Stimulated activated CD4-positive, alpha-beta T cell treated with anti-CD3 and anti-CD28 coated beads, TNF-alpha, amount 100 ng/mL, for 1 hour (primary cell): ENCODE results near the gene KRTAP19-5.
"Not testable (repeated sequence)": the region's sequence is repeated elsewhere in the genome, so short reads cannot be mapped to it uniquely, and the experiment has no call there.

Source experiments
- DNase-seq, 3 donors: peaks; one replicate each; pipeline ENCODE4 v3.0.0-alpha.2; 2020; ENCODE audit warnings: low read depth in 3 of 3, low spot score in 1 of 3

Gene KRTAP19-5

DNA sequence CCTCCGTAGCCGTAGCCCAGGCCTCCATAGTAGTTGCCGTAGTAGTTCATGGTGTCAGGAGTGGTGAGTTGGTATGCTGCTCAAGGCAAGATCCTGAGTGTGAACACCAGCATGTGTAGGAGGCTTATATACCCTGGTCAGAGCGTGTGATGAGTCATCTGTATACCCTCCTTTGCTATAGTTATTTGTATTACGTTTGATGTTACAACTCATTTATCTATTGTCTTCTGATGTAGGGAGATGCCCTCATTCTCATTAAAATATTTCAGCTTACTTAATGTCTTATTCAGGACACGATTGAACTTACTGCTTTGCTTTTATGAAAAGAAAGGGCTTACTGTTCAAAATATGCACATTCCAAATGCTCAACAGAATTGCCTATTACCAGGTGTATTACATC is at the start of gene KRTAP19-5:
Gene KRTAP19-5 (minus strand): TSS at position 101 of the 400 bp plus-strand sequence. CDS start 51 bp downstream, at position 50.
- DNase-seq: no peak

DNA sequence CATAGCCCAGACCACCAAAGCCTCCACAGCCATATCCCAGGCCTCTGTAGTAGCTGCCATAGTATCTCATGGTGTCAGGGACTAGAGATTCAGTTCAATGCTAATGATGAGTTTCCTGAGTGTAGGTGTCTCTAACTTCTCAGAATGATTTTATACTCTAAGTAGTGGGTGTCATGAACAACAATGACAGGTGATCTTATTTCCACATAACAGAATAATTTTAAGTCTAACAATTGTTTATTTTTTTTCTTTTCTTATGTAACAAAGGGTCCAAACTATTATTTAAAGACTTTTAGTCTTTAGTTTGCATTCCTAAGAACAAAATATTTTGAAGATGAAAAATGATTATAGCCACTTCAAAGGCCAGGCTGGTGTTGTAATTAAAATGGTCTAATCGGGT is 39.8 kb upstream of the KRTAP19-5 start, which contains the start of gene KRTAP19-6:
Gene KRTAP19-6 (minus strand): TSS at position 101 of the 400 bp plus-strand sequence. CDS start 31 bp downstream, at position 70.
- no peak for DNase-seq

DNA sequence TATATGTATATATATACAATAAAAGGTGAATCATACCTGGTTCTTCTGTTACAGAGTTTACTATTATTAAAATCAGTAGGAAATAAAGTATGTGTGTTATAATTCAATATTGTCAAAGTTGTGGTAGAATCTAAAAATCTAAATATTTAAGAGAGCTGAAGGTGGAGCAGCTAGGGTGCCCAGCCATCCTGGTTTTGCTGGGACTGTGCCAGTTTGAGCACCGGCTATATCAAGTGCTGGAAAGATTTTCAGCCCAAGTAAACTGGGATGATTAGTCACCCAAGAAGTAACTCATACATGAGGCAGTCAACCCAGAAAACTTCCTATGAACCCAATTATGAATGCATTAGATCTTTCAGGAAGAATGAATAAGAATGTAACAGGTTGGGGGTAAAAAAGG is 16.9 kb upstream of the KRTAP19-5 start:
- DNase-seq: no peak

DNA sequence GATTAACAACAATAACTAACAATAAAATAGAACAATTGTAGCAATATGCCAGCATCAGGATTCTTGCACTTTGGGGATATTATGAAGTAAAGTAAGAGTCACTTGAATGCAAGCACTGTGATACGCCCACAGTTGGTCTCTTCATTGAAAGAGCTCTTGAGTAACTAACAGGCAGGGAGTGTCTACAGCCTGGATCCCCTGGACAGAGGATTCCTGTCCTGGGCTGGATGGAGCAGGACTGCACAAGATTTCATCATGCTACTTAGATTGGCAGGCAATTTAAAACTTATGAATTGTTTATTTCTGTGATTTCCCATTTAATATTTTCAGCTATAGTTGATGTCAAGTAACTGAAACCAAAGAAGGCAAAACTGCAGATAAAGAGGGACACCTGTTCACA is 13.7 kb upstream of the KRTAP19-5 start:
- DNase-seq: no peak

DNA sequence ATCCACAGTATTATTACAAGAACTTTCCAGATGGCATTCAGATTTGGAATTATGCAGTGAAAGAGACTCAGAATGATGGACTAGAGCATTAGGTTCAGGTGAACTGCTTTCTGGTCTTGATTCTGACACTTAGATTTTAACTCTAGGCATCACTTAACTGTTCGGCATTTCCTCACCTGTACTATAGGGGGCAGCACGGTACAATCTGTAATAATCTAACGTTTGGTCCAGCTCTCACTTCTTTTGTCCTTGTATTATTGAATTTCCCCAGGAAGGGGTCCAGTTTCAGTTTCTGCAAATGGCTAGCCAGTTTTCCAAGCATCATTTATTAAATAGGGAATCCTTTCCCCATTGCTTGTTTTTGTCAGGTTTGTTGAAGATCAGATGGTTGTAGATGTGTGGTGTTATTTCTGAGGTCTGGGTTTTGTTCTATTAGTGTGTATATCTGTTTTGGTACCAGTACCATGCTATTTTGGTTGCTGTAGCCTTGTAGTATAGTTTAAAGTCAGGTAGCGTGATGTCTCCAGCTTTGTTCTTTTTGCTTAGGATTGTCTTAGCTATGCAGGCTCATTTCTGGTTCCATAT is 3.8 kb upstream of the KRTAP19-5 start:
- not testable (repeated sequence) for DNase-seq

DNA sequence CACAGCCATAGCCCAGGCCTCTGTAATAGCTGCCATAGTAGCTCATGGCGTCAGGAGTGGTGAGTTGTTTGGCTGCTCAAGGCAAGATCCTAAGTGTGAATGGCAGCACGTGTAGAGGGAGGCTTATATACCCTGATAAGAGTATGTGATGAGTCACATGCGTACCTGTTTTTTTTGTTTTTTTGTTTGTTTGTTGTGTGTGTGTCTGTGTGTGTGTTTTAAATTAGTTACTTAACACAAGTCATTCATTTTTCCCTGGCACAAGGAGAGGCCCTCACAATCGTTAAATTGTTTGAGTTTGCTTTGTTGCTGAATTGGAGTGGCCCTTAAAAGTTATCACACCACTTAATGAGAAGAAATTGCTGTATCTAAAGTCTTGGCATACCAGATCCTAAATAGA is 4.9 kb downstream of the KRTAP19-5 start, which contains the start of gene KRTAP19-4:
Gene KRTAP19-4 (minus strand): TSS at position 101 of the 400 bp plus-strand sequence. CDS start 55 bp downstream, at position 46.
- no peak for DNase-seq

DNA sequence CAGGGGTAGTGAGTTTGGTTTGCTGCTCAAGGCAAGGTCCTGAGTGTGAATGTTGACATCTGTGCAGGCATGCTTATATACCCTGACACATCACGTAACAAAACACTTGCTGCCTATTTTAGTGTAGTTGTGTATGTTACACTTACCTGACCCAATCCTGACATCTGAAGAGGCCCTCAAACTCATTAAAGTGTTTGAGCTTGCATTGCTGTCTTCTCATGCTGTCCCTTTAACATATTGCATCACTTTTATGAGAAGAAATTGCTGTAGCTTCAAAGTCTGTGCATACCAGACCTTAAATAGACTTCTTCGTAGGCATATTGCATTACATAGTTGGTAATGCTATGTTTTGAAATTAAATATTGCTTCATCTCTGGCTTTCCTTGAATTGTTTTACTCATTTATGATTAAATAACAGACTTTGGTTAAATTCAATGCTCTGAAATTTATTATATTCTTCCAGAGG is 9.9 kb downstream of the KRTAP19-5 start, which contains the start of gene KRTAP19-3:
Gene KRTAP19-3 (minus strand): TSS at position 51 of the 466 bp plus-strand sequence. CDS start 56 bp downstream, outside the sequence.
- no peak for DNase-seq

DNA sequence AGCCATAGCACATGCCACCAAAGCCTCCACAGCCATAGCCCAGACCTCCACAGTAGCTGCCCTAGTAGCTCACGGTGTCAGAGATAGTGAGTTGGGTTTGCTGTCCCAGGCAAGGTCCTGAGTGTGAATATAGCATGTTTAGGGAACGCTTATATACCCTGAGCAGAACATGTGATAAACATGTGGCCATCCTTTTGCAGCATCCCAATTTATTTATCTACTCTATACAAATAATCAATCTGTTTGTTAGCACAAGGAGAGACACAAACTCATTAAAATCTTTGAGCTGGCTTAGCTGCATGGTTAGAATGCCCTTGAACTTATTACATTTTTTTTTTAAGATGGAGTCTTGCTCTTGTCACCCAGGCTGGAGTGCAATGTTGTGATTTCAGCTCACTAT is 14.6 kb downstream of the KRTAP19-5 start, which contains the start of gene KRTAP19-2:
Gene KRTAP19-2 (minus strand): TSS at position 101 of the 400 bp plus-strand sequence. CDS start 88 bp downstream, at position 13.
- no peak for DNase-seq

DNA sequence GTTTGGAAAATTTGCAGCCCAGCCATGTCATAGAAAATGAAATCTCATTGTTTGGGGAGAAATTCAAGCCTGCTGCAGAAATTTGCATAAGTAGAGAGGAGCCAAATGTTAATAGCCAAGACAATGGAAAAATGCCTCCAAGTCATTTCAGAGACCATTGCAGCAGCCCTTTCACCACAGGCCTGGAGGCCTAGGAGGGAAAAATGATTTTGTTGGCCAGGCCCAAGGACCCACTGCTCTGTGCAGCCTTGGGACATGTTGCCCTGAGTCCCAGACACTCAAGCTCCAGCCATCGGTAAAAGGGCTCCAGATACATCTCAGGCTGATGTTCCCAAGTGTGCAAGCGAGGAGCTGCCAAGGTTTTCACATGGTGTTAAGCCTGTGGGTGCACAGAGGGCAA is 15.8 kb downstream of the KRTAP19-5 start:
- DNase-seq: no peak

DNA sequence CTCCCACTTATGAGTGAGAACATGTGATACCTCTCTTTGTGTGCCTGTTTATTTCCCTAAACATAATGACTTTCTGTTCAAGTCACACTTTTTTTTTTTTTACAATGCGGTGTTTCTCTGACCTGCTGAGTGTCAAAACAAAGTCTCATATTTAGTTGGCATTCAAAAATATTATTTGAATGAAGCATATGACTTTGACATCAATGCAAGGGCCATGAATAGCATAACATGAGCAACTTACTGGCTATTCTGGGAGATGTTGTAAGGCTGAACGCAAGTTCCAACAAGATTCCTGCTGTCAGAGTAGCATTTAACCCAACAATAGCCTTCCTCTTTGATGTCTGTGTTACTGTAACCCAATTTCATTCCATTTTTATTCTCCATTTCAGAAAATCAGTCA is 19.8 kb downstream of the KRTAP19-5 start:
- no peak for DNase-seq

DNA sequence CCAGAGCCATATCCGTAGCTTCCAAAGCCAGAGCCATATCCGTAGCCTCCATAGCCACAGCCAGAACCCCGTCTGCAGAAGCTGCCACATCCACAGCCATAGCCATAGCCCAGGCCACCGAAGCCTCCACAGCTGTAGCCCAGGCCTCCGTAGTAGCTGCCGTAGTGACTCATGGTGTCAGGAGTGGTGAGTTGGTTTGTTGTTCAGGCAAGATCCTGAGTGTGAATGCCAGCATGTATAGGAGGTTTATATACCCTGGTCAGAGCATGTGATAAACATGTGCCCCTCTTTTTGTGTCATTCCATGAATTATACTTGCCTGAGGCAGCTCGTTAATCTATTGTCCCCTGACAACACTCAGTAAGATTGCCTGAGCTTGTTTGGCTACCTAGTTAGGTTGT is 21.8 kb downstream of the KRTAP19-5 start, which contains the start of gene KRTAP19-1:
Gene KRTAP19-1 (minus strand): TSS at position 223 of the 400 bp plus-strand sequence. CDS start 50 bp downstream, at position 173.
- DNase-seq: no peak

DNA sequence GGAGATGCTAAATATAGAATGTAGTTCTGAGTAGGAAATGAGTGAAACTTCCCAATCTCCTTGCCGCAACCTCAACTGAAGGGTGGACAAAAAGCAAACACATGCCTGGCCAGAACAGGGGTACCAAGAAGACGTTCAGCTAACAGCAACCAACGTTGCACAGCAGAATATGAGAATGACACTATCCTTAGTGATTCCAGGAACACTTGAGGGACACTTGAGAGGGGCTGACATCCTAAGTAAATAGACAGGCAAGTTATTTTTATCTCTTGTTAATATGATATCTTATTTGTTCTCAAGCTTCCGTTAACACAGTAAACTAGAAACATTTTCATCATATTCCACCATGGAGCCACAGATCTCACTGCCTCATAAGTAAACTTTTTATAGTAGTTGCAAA is 22.7 kb downstream of the KRTAP19-5 start:
- no peak for DNase-seq

DNA sequence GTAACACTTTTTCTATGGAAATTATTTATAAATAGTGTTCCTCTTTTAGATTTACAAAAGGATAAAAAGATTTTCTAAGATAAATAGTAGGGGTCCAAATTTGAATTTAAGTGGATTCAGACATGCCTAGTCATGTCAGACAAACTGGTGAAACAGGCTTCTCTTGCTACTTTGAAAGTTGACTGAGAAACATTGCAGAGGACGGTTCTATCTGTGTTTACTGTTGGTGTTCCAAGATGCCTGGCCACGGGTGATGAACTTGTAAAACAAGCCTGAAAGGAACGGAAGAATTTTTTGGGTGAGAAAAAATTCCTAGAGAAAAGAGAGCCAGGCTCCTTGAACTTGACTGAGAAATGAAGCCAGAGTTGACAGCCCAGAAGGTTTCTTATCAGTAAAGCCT is 23.9 kb downstream of the KRTAP19-5 start:
- DNase-seq: no peak

DNA sequence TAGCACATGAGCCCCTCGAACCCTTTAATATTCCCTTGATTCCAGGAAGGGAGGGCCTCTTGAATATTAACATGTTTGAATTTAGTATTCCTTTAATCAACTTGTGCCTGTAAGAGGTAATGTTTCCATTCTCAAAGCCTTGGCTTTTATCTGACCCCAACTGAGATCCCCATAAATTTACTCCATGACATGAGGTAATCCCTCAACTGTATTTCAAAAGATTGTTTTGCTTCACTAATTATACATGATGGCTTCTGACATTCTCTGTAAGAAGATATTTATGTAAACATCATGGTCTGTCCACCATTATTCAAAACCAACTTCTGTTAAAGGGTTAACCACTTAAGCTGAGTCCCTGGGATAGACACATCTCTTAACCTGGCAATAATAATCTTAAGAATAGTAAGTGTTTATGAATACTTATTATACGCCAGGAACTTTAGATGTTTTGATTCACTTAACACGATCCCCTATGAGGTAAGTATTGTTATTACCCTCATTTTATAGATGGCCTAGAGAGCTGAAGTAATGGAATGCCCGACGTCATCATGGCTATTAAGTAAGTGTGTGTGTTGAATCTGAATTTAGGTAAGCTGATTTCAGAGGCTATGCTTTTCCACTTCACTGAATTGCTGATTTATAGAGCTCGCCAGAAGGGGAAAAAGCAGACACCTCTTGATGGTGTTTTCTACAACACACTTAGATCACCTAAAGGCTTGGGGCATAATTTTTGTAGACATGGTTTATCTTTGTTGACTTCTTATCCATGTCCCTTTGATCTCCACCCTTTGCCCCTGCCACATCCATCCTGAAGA is 32.8 kb downstream of the KRTAP19-5 start:
- no peak for DNase-seq

DNA sequence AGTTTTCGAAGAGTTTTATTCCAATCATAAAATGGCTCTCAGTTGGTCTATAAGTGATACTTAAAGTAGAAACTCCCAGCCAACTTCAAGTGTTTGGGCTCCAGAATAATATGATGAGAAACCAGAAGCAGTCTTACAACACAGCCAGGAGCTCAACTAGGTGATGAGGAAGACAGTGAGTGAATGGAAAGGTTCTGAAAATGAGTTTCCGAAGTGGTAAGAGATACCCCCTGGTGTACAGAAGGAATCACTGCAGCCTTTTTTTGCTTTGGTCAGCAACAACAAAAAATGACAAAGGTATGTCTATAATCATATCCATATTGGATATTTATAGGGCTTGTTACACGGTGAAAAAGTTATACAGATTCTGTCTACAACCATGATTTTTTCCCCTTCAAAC is 38.2 kb downstream of the KRTAP19-5 start:
- no peak for DNase-seq
